Superior temporal gyrus (tissue), 1 donor: ENCODE measurements around the gene RNF103.
"Not testable (repeated sequence)": the region's sequence is repeated elsewhere in the genome, so short reads cannot be mapped to it uniquely, and the experiment has no call there.

Experiments
- DNase-seq: peaks from one replicate; pipeline ENCODE4 v3.0.0-alpha.2; 2016; ENCODE audit errors: extremely low spot score

RNF103 gene

DNA sequence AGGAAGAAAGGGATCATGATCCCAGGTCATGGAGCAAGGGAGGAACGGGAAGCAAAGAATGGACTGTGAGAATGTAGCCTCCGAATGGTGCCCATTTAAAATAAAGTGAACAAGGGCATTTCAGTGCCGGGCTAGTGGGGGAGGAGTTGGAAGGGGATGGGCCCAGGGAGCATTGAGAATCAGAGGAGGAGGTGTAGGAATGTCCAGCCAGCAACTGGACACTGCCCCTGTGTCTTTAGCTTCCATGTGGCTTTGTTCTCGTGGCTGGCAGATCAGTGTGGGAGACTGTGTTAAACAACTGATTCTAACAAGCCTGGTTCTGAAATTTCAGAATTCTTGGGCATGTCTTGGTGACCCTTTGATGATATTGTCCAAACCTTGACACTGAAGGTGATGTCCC is 1.4 kb upstream of the RNF103 start:
- DNase-seq = peak; percentile 74

GRCh38 chr2:86624267-86624547 is 542 bp upstream of the RNF103 start:
- DNase-seq = no peak

GRCh38 chr2:86623043-86623493 is 597 bp downstream of the RNF103 start:
- DNase-seq = no peak

DNA sequence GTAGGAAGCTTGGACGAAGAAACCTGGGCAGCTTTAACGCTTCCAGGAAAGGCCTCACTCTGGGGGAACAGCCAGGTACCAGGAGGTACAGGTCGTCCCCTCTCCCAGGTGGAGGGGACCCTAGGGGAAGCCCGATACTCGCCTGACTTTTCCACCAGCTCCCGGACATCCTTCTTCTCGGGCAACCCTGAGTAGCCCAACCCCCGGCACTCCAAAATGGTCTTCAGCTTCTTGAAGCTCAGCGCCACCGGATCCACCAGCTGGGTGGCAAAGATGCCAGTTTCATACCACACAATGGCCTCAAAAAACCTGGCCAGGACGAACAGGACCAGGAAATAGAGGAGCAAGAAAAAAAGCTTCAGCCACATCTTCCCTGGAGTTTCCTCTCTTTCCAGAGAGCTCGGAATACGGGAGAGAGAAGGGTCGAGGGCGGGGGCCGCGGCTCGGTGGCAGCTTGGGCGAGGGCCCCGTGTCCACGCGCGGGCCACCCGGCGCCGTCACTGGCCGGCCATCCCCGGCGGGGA is 1.1 kb downstream of the RNF103 start:
- no peak for DNase-seq

GRCh38 chr2:86621280-86621943 is 2.3 kb downstream of the RNF103 start:
- peak; percentile 58 for DNase-seq

DNA sequence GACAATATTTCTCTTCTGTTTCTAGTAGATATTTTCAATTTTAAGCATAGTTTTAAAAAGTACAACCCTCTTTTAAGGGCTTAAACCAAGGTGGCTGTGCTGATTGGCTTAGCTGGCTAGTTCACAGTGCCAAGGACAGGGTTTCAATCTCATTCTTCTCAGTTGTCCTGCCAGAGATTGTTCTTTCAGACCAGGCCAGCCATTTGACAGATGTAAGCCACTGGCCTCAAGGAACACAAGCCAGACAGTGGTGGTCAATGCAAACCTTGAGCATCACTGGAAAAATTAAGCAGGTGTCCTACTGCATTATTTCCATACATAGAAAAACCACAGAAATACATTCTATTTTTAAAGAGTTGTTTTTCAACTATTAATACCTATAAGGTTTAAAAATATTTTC is 5.9 kb downstream of the RNF103 start:
- DNase-seq = no peak

DNA sequence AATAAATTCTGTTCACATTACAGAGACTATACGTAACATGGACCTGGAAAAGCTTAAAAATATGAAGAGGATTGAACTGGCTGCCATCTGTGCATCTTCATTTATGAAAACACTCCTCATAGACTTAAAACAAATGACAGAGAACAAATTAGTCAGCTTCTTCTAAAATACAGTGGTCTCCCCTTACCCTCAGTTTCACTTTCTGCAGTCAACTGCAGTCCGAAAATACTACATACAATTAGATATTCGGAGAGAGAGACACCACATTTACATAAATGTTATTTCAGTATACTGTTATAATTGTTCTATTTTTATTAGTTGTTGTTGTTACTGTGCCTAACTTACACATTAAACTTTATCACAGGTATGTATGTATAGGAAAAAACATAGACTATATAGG is 6.5 kb downstream of the RNF103 start:
- no peak for DNase-seq

GRCh38 chr2:86616502-86616901 is 7.2 kb downstream of the RNF103 start:
- DNase-seq = no peak

GRCh38 chr2:86615596-86615995 is 8.1 kb downstream of the RNF103 start:
- DNase-seq = no peak

DNA sequence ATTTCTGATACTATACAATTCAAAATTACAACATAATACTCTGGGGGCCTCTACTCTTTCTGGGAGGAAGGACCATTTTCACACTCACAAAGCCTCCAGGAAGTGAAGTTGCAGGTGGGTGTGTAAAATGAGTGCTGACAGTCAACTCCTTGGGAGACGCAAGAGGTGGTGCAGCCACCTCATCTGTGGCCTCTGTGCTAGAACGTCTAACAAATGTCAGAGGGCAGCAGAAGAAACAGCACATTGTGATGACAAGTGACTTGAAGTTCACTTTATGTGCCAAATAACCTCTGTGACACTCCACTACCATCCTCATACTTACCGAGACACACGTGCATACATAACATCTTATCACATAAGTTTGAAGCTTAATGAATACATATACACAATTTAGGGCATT is 10.2 kb downstream of the RNF103 start:
- DNase-seq = no peak

DNA sequence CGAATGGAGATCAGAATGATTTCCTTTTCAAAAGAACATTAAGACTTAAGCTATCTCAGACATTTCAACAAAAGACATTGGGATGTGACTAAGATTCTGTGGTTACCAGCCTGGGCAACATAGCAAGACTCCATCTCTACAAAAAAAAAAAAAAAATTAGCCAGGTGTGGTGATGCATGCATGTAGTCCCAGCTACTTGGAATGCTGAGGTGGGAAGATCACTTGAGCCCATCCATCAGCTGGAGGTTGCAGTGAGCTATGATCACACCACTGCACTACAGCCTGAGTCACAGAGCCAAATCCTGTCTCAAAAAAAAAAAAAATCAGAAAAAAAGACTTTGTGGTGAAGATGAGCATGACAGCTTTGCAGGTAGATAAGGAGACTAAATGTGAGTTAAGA is 12.8 kb downstream of the RNF103 start:
- no peak for DNase-seq

- no peak for DNase-seq
Observed at GRCh38 chr2:86608832-86609410, 14.7 kb downstream of the RNF103 start.

DNA sequence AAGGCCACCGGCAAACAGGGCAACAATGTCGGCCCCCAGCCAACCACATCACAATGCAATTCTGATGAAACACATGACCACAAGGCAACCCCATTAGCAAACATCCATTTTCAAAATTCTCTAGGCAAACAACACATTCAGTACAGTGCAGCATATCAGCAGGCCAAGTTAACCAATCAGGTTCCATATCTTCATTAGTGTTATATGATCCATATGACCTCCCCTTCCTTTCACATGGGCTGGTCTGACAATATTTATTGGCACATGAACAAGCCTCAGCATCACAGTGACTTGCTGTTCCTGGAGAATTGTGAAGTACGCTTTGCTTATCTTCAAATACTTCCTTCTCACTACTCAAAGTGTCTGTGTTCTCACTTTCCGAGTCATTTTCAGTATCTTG is 19.8 kb downstream of the RNF103 start:
- no peak for DNase-seq

DNA sequence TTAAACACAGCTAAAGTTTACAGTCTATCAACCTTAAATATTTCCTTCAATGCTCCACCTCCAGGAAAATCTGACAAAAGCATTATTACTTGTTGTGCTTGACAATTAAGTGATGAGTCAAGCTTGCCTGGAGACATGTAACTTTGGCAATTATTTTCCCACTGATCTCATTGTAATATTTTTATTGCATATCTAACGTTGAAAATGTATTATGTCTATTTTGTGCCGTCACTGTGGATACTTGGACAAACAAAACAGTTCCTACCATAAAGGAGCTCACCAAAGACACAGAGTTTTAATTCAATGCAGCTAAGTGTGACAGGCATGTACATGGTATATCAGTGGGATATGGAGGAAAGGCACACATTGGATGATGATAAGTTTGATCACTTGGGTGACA is 24.7 kb downstream of the RNF103 start:
- DNase-seq = no peak

DNA sequence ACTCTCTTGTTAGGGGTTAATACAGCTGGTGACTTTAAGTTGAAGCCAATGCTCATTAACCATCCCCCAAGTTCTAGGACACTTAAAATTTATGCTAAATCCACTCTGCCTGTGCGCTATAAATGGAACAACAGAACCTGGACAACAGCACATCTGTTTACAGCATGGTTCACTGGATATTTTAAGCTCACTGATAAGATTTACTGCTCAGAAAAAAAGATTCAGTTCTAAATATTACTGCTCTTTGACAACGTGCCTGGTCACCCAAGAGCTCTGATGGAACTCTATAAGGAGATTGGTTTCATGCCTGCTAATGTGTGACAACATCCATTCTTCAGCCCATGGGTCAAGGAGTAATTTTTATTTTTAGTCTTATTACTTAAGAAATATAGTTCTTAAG is 27.5 kb downstream of the RNF103 start:
- no peak for DNase-seq

GRCh38 chr2:86593266-86593665 is 30.4 kb downstream of the RNF103 start:
- DNase-seq = no peak

GRCh38 chr2:86592547-86593230 is 31.0 kb downstream of the RNF103 start:
- DNase-seq = peak; percentile 52

DNA sequence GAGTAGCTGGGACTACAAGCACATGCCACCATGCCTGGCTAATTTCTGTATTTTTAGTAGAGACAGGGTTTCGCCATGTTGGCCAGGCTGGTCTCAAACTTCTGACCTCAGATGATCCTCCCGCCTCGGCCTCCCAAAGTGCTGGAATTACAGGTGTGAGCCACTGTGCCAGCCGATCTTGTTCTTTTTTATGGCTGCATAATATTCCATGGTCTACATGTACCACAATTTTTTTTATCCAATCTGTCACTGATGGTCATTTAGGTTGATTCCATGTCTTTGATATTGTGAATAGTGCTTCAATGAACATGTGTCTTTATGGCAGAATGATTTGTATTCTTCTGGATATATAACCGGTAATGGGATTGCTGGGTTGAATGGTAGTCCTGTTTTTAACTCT is 34.0 kb downstream of the RNF103 start:
- DNase-seq = not testable (repeated sequence)

GRCh38 chr2:86584151-86584913 is 39.3 kb downstream of the RNF103 start:
- DNase-seq = no peak

DNA sequence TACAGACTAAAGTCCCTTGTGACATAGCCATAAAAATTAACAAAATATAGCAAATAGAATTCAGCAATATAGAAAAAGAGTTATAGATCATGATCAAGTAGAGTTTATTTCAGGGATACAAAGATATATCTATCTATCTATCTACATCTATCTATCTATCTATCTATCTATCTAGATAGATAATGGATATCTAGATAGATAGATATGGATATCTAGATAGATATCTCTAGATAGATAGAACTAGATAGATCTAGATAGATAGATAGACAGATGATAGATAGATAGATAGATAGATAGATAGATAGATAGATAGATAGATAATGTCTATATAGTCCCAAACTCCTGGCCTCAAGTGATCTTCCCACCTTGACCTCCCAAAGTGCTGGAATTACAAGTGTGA is 43.1 kb downstream of the RNF103 start:
- DNase-seq = no peak

- DNase-seq = no peak
Observed at GRCh38 chr2:86577817-86578456, 45.7 kb downstream of the RNF103 start.

- no peak for DNase-seq
Observed at GRCh38 chr2:86570059-86570458, 53.6 kb downstream of the RNF103 start.
